GM12864 (cell line): Measurements from ENCODE around the gene PKP2.

Experiments
- DNase-seq: peaks from one replicate; pipeline ENCODE4 v3.0.0-alpha.2; 2011; ENCODE audit warnings: low read depth
- H3K4me3 ChIP-seq: 2 replicates; pipeline ENCODE4 v1.5.1; 2011; ENCODE audit warnings: mild to moderate bottlenecking, low read depth, low read length, control low read depth
- CTCF ChIP-seq: IDR thresholded peaks from 2 replicates; pipeline ENCODE4 v1.5.1; 2011; ENCODE audit warnings: low read depth, mild to moderate bottlenecking, moderate library complexity, low read length, control low read depth, inconsistent platforms; ENCODE audit errors: missing control alignments

The PKP2 gene

DNA sequence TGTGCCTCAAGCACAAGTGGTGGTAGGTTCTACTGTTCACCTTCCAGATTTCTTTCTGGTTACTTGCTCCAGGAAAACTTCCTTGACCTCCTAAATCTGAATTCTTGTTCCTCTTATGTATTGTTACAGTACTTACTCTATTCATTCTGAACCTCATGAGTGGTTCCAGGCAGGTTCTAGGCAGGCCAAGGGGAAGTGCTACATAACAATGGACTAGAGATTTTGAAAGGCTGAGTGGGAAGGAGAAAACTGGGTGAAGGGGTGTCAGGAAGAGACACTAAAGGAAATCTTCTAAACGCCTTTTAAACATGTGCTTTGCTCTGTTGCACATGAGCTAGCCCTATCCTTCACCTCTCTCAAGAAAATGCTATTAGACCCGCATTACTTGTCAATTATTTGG, 142.5 kb downstream of the PKP2 start:
- no peak for DNase-seq
- TF ChIP-seq CTCF = no peak

GRCh38 chr12:32753605-32754004, 143.0 kb downstream of the PKP2 start:
- TF ChIP-seq CTCF = no peak
- DNase-seq = no peak
- peak overlapping the region; percentile 96; the same call in 1 of the 2 replicates for H3K4me3 ChIP-seq

More for the DNA sequence above, 142.5 kb downstream of the PKP2 start:
- peak overlapping the region; percentile 96 for H3K4me3 ChIP-seq

- TF ChIP-seq CTCF = no peak
- no peak for DNase-seq
- H3K4me3 ChIP-seq = no peak overlapping the region
These were observed 153.3 kb downstream of the PKP2 start for GRCh38 chr12:32743264-32743663.

- TF ChIP-seq CTCF = no peak
- H3K4me3 ChIP-seq = no peak overlapping the region
- DNase-seq = no peak
These were observed 154.4 kb downstream of the PKP2 start for GRCh38 chr12:32742133-32742532.
